Activated T-helper 9 cell treated with anti-CD3 and anti-CD28 coated beads, Interleukin-2, amount 50 U/mL, for 16 hours (primary cell): ENCODE measurements around the gene LHPP.

ENCODE experiments used
- DNase-seq: peaks from one replicate; pipeline ENCODE4 v3.0.0-alpha.2; 2020; ENCODE audit warnings: low read depth

LHPP gene

GRCh38 chr10:124497196-124497881, 35.7 kb downstream of the LHPP start:
- DNase-seq, result no peak

- DNase-seq, result no peak
Measured at GRCh38 chr10:124498056-124498455, 36.4 kb downstream of the LHPP start.

GRCh38 chr10:124500757-124501156, 39.1 kb downstream of the LHPP start:
- DNase-seq, result no peak

- no peak for DNase-seq
Measured at GRCh38 chr10:124504711-124505110, 43.1 kb downstream of the LHPP start.

- DNase-seq, result no peak
Measured at GRCh38 chr10:124505279-124505678, 43.7 kb downstream of the LHPP start.

GRCh38 chr10:124508070-124508667, 46.5 kb downstream of the LHPP start:
- no peak for DNase-seq

- no peak for DNase-seq
Measured at GRCh38 chr10:124508907-124509454, 47.4 kb downstream of the LHPP start.

- DNase-seq, result no peak
Measured at GRCh38 chr10:124509880-124510632, 48.4 kb downstream of the LHPP start.

GRCh38 chr10:124510759-124511158, 49.1 kb downstream of the LHPP start:
- no peak for DNase-seq

- no peak for DNase-seq
Measured at GRCh38 chr10:124511205-124512039, 49.8 kb downstream of the LHPP start.

- DNase-seq, result no peak
Measured at GRCh38 chr10:124512040-124512428, 50.4 kb downstream of the LHPP start.

- no peak for DNase-seq
Measured at GRCh38 chr10:124512600-124512999, 51.0 kb downstream of the LHPP start.

GRCh38 chr10:124515244-124515970, 53.8 kb downstream of the LHPP start:
- DNase-seq, result no peak

GRCh38 chr10:124516181-124516580, 54.6 kb downstream of the LHPP start:
- no peak for DNase-seq

GRCh38 chr10:124516746-124517397, 55.2 kb downstream of the LHPP start:
- no peak for DNase-seq

GRCh38 chr10:124517461-124517860, 55.8 kb downstream of the LHPP start:
- no peak for DNase-seq

GRCh38 chr10:124517931-124518330, 56.3 kb downstream of the LHPP start:
- no peak for DNase-seq

GRCh38 chr10:124518366-124518765, 56.7 kb downstream of the LHPP start:
- DNase-seq, result no peak

- DNase-seq, result no peak
Measured at GRCh38 chr10:124520558-124521428, 59.2 kb downstream of the LHPP start.

GRCh38 chr10:124521429-124521871, 59.8 kb downstream of the LHPP start:
- DNase-seq, result no peak
